ENCODE results near the gene OR6X1. TPM values are rescaled to one million over a fixed set of nuclear protein-coding genes. Genes with fewer than 3 reads are reported as not detected.

OR6X1 gene
- total RNA-seq, 4 donors from 2014 or later, result not detected

GRCh38 chr11:123755813-123756212 lies 1.5 kb upstream of the OR6X1 start:
- TF ChIP-seq CTCF (IDR thresholded peaks at IDR 0.05; ENCODE audit: low read depth), result no peak

- no peak for TF ChIP-seq CTCF (IDR thresholded peaks at IDR 0.05; ENCODE audit: low read depth)
These were observed 1.0 kb upstream of the OR6X1 start for GRCh38 chr11:123755344-123755743.

GRCh38 chr11:123753110-123753509 lies 1.2 kb downstream of the OR6X1 start:
- no peak for TF ChIP-seq CTCF (IDR thresholded peaks at IDR 0.05; ENCODE audit: low read depth)

- TF ChIP-seq CTCF (IDR thresholded peaks at IDR 0.05; ENCODE audit: low read depth), result no peak
These were observed 2.5 kb downstream of the OR6X1 start for GRCh38 chr11:123751781-123752180.

GRCh38 chr11:123745764-123746451 lies 8.4 kb downstream of the OR6X1 start:
- TF ChIP-seq CTCF (IDR thresholded peaks at IDR 0.05; ENCODE audit: low read depth), result no peak

GRCh38 chr11:123742724-123743120 lies 11.6 kb downstream of the OR6X1 start:
- TF ChIP-seq CTCF (IDR thresholded peaks at IDR 0.05; ENCODE audit: low read depth), result no peak

- no peak for TF ChIP-seq CTCF (IDR thresholded peaks at IDR 0.05; ENCODE audit: low read depth)
These were observed 12.1 kb downstream of the OR6X1 start for GRCh38 chr11:123742031-123742723.

All from subcutaneous adipose tissue (tissue), 4 donors.